ENCODE measurements around the gene UBE2D4. TPM values are rescaled to one million over a fixed set of nuclear protein-coding genes. Genes with fewer than 3 reads are reported as not detected.

Gene UBE2D4
- total RNA-seq, 1 experiment from 2014 or later: 6.4 TPM

GRCh38 chr7:43954524-43955228, 28.4 kb downstream of the UBE2D4 start:
- H2BK120ac ChIP-seq (ENCODE audit: low read depth, low read length, poor library complexity, severe bottlenecking): no peak overlapping the region
- no peak overlapping the region for H3K4me2 ChIP-seq (ENCODE audit: insufficient read depth, insufficient read length, low read length)
- H3K27ac ChIP-seq (ENCODE audit: insufficient read length, low read depth, low read length): no peak overlapping the region
- peak; percentile 74 for DNase-seq
- H3K27me3 Mint-ChIP-seq (ENCODE audit: low read depth): no peaks in the 10 kb centered on the region
- H2BK15ac ChIP-seq (ENCODE audit: low read depth, low read length): no peak overlapping the region
- H3K9me3 Mint-ChIP-seq: peaks cover 4 to 6% of the 10 kb centered on the region in 2 experiments; a peak in 3 of 5 replicates
- no peaks in the 10 kb centered on the region for H4K20me1 ChIP-seq (ENCODE audit: control insufficient read depth, insufficient read depth, insufficient read length)
- no peak overlapping the region for H3T11ph ChIP-seq (ENCODE audit: low read length)
- H2BK5ac ChIP-seq (ENCODE audit: insufficient read length, low read length): no peak overlapping the region
- H3K23ac ChIP-seq (ENCODE audit: insufficient read length, low read depth, low read length): no peak overlapping the region
- H4K91ac ChIP-seq (ENCODE audit: insufficient read length, low read depth, low read length): no peak overlapping the region
- no peak overlapping the region for H4K8ac ChIP-seq (replicated peaks; ENCODE audit: insufficient read length, low read depth, low read length)
- no peak overlapping the region for H2AK5ac ChIP-seq (ENCODE audit: insufficient read length, low read length)
- H3K27ac Mint-ChIP-seq: peak overlapping the region in 1 of 3 experiments; percentile 28; a peak in 1 of 7 replicates
- no peak overlapping the region for H3K18ac ChIP-seq (ENCODE audit: insufficient read length, low read depth, low read length)
- H3K4me1 Mint-ChIP-seq: peaks cover 3 to 4% of the 10 kb centered on the region in 2 experiments; a peak in 3 of 4 replicates
- H3K4me3 Mint-ChIP-seq: no peak overlapping the region
- no peaks in the 10 kb centered on the region for H3K9me3 ChIP-seq (ENCODE audit: control insufficient read depth, low read depth, low read length)
- H3K36me3 Mint-ChIP-seq (ENCODE audit: insufficient read depth in 1 of 3, low read depth in 3 of 3): peaks cover 1 to 4% (median 4%) of the 10 kb centered on the region in 3 experiments; a peak in 3 of 7 replicates
- H3K79me2 ChIP-seq (ENCODE audit: insufficient read depth, low read length): no peaks in the 10 kb centered on the region
- H4K5ac ChIP-seq (ENCODE audit: insufficient read length, low read depth, low read length): no peak overlapping the region
- no peak overlapping the region for H2BK20ac ChIP-seq (ENCODE audit: low read depth, low read length, poor library complexity, severe bottlenecking)
- H2BK12ac ChIP-seq (ENCODE audit: insufficient read length, low read depth, low read length): no peak overlapping the region
- peak; percentile 73 for TF ChIP-seq CTCF (conservative IDR thresholded peaks at IDR 0.05)
- no peaks in the 10 kb centered on the region for H3K79me1 ChIP-seq (ENCODE audit: insufficient read depth, low read depth, low read length, poor library complexity, severe bottlenecking)
- H2AFZ ChIP-seq (ENCODE audit: low read length): no peak overlapping the region
- H3K23me2 ChIP-seq (ENCODE audit: insufficient read length, low read depth, low read length, poor library complexity, severe bottlenecking): no peaks in the 10 kb centered on the region
- H3K27me3 ChIP-seq (ENCODE audit: insufficient read depth, low read length): no peaks in the 10 kb centered on the region
- WGBS (ENCODE audit: extremely low coverage, insufficient read length, low lambda C conversion rate): no CpG with 5 or more reads among the region's 3 CpGs
- H3K56ac ChIP-seq (ENCODE audit: insufficient read length, low read depth, low read length): no peak overlapping the region
- no peaks in the 10 kb centered on the region for H3K4me1 ChIP-seq (ENCODE audit: insufficient read depth, low read length)
- no peak overlapping the region for H3K14ac ChIP-seq (ENCODE audit: insufficient read depth, low read length)
- no peak overlapping the region for H3K4ac ChIP-seq (ENCODE audit: low read depth, low read length)
- no peak overlapping the region for H3K9ac ChIP-seq (ENCODE audit: extremely low read depth, insufficient read length, low read length)
